ENCODE results near the gene ATP6AP1. TPM values are rescaled to one million over a fixed set of nuclear protein-coding genes. Genes with fewer than 3 reads are reported as not detected.

The ATP6AP1 gene
- total RNA-seq, 1 donor from 2014 or later, result 153 TPM

- peak within 1 kb of the TSS; percentile 33 for H3K27ac ChIP-seq (ENCODE audit: low read depth, low read length)
- H3K4me3 ChIP-seq (ENCODE audit: insufficient read depth, low read depth, low read length), result peak within 1 kb of the TSS; percentile 50
- H3K9me3 ChIP-seq (ENCODE audit: insufficient read depth, low read depth, low read length), result no peaks in the 10 kb centered on the region
- TF ChIP-seq EZH2 (IDR thresholded peaks at IDR 0.05; ENCODE audit: insufficient read depth, low read length) (no peak), CTCF (IDR thresholded peaks at IDR 0.05; ENCODE audit: insufficient read depth, low read depth, low read length) (no peak)
- no peaks in the 10 kb centered on the region for H3K4me1 ChIP-seq (ENCODE audit: insufficient read depth, low read length)
- H3K27me3 ChIP-seq (ENCODE audit: insufficient read depth, low read length), result no peaks in the 10 kb centered on the region
- H3K36me3 ChIP-seq (ENCODE audit: insufficient read depth, low read length), result no peaks in the 10 kb centered on the region
- Mint-ChIP-seq H3K36me3 (ENCODE audit: low read depth, unreplicated experiment) (peaks cover 4% of the 10 kb centered on the region), H3K9me3 (ENCODE audit: unreplicated experiment) (no peaks in the 10 kb centered on the region), H3K4me1 (ENCODE audit: low read depth, unreplicated experiment) (no peaks in the 10 kb centered on the region), H3K4me3 (ENCODE audit: unreplicated experiment) (peak within 1 kb of the TSS; percentile 83), H3K27ac (ENCODE audit: unreplicated experiment) (peak within 1 kb of the TSS; percentile 53), H3K27me3 (ENCODE audit: low read depth, unreplicated experiment) (no peaks in the 10 kb centered on the region)
- H2AFZ ChIP-seq (ENCODE audit: low read depth, low read length), result peak within 1 kb of the TSS; percentile 71
- no peaks in the 10 kb centered on the region for H3K79me2 ChIP-seq (ENCODE audit: insufficient read depth, low read length)
- peak within 1 kb of the TSS; percentile 89 for H3K4me2 ChIP-seq (ENCODE audit: low read length)
- DNase-seq (ENCODE audit: low read depth) (peak; percentile 67), FAIRE-seq (no peak)
- H4K20me1 ChIP-seq (ENCODE audit: insufficient read depth, low read length), result no peaks in the 10 kb centered on the region
- H3K9ac ChIP-seq (ENCODE audit: low read length), result peak within 1 kb of the TSS; percentile 64
Measured at GRCh38 chrX:154478728-154479622, 50.5 kb downstream of the ATP6AP1 start, which contains the start of gene LAGE3. Gene LAGE3 (minus strand): TSS chrX:154479281. CDS start chrX:154478915, 366 bp downstream.

- DNase-seq (ENCODE audit: low read depth) (no peak), FAIRE-seq (no peak)
- Histone ChIP-seq H4K20me1 (ENCODE audit: insufficient read depth, low read length) (no peaks in the 10 kb centered on the region), H3K9me3 (ENCODE audit: insufficient read depth, low read depth, low read length) (no peaks in the 10 kb centered on the region), H3K27ac (ENCODE audit: low read depth, low read length) (no peak overlapping the region), H3K4me1 (ENCODE audit: insufficient read depth, low read length) (peaks cover 7% of the 10 kb centered on the region), H3K4me2 (ENCODE audit: low read length) (no peak overlapping the region), H3K36me3 (ENCODE audit: insufficient read depth, low read length) (no peaks in the 10 kb centered on the region), H2AFZ (ENCODE audit: low read depth, low read length) (no peak overlapping the region), H3K4me3 (ENCODE audit: insufficient read depth, low read depth, low read length) (no peak overlapping the region), H3K27me3 (ENCODE audit: insufficient read depth, low read length) (no peaks in the 10 kb centered on the region), H3K79me2 (ENCODE audit: insufficient read depth, low read length) (peaks cover 12% of the 10 kb centered on the region), H3K9ac (ENCODE audit: low read length) (no peak overlapping the region)
- Mint-ChIP-seq H3K9me3 (ENCODE audit: unreplicated experiment) (no peaks in the 10 kb centered on the region), H3K4me3 (ENCODE audit: unreplicated experiment) (no peak overlapping the region), H3K27me3 (ENCODE audit: low read depth, unreplicated experiment) (no peaks in the 10 kb centered on the region), H3K4me1 (ENCODE audit: low read depth, unreplicated experiment) (no peaks in the 10 kb centered on the region), H3K36me3 (ENCODE audit: low read depth, unreplicated experiment) (peaks cover 4% of the 10 kb centered on the region), H3K27ac (ENCODE audit: unreplicated experiment) (no peak overlapping the region)
- TF ChIP-seq CTCF (IDR thresholded peaks at IDR 0.05; ENCODE audit: insufficient read depth, low read depth, low read length), result no peak
- TF ChIP-seq EZH2 (IDR thresholded peaks at IDR 0.05; ENCODE audit: insufficient read depth, low read length), result no peak
Measured at GRCh38 chrX:154481195-154481594, 52.7 kb downstream of the ATP6AP1 start.
